Measurements from ENCODE around the gene NRBP1.

Gene NRBP1

GRCh38 chr2:27489498-27490397, 61.3 kb downstream of the NRBP1 start, which contains the start of gene IFT172:
IFT172 (minus strand) TSS chr2:27489743; CDS start chr2:27489653, 90 bp downstream.
- DNase-seq (ENCODE audit: low read depth in 2 of 2) = peak; percentile 96 to 99
